NCI-H187 (cell line): Measurements from ENCODE around the gene THPO.

ENCODE experiments used
- DNase-seq, 2 experiments: peaks; one replicate each; lab custom pipeline; 2025; lab: John Stamatoyannopoulos, UW

The THPO gene

GRCh38 chr3:184377882-184378445 is at the start of gene THPO:
Gene THPO (minus strand): TSS chr3:184378207. CDS start chr3:184376259, 1,948 bp downstream.
- DNase-seq: no peak

GRCh38 chr3:184426691-184427141 is 48.7 kb upstream of the THPO start:
- DNase-seq: no peak

- no peak for DNase-seq
Measured at GRCh38 chr3:184423561-184423960, 45.6 kb upstream of the THPO start.

- no peak for DNase-seq
Measured at GRCh38 chr3:184419171-184419570, 41.2 kb upstream of the THPO start.

- peak; percentile 5 to 33 for DNase-seq
Measured at GRCh38 chr3:184417619-184418327, 39.8 kb upstream of the THPO start.

- DNase-seq: no peak
Measured at GRCh38 chr3:184415203-184415490, 37.1 kb upstream of the THPO start.

GRCh38 chr3:184414418-184415202 is 36.6 kb upstream of the THPO start:
- DNase-seq: no peak

GRCh38 chr3:184409946-184410500 is 32.0 kb upstream of the THPO start:
- DNase-seq: no peak

- no peak for DNase-seq
Measured at GRCh38 chr3:184409331-184409926, 31.4 kb upstream of the THPO start.

GRCh38 chr3:184405075-184406030 is 27.3 kb upstream of the THPO start:
- no peak for DNase-seq

- DNase-seq: no peak
Measured at GRCh38 chr3:184399410-184399809, 21.4 kb upstream of the THPO start.

GRCh38 chr3:184395320-184395660 is 17.3 kb upstream of the THPO start:
- DNase-seq: no peak

GRCh38 chr3:184391266-184391665 is 13.3 kb upstream of the THPO start:
- no peak for DNase-seq

- DNase-seq: no peak
Measured at GRCh38 chr3:184389935-184390528, 12.0 kb upstream of the THPO start.

- no peak for DNase-seq
Measured at GRCh38 chr3:184389384-184389783, 11.4 kb upstream of the THPO start.

GRCh38 chr3:184388936-184389230 is 10.9 kb upstream of the THPO start:
- no peak for DNase-seq

GRCh38 chr3:184388164-184388935 is 10.3 kb upstream of the THPO start:
- DNase-seq: no peak

GRCh38 chr3:184387174-184387714 is 9.2 kb upstream of the THPO start:
- no peak for DNase-seq

GRCh38 chr3:184386047-184386806 is 8.2 kb upstream of the THPO start:
- DNase-seq: no peak
